GM19043 (cell line): ENCODE data around the gene EVI5.
A peak's percentile ranks its signal among the peaks of the same experiment; 100 is the strongest.
"Not testable (repeated sequence)": the region's sequence is repeated elsewhere in the genome, so short reads cannot be mapped to it uniquely, and the experiment has no call there.

Experiments used
- ATAC-seq: cut with Tn5 transposase; IDR thresholded peaks from one replicate; pipeline ENCODE4 v1.9.1; 2021; ENCODE audit warnings: low read depth; ENCODE audit not compliant: unreplicated experiment

EVI5 gene

DNA sequence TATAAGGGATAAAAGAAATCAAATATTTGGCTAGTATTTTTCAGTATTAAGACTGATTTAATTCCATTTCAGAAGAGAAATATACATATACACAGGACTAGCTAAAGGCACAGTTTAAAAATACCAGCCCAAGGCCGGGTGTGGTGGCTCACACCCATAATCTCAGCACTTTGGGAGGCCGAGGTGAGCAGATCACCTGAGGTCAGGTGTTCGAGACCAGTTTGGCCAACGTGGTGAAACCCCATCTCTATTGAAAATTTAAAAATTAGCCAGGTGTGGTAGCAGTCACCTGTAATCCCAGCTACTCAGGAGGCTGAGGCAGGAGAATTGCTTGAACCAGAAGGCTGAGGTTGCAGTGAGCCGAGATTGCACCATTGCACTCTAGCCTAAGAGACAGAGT is 200.1 kb downstream of the EVI5 start:
- ATAC-seq, result peak; percentile 8

DNA sequence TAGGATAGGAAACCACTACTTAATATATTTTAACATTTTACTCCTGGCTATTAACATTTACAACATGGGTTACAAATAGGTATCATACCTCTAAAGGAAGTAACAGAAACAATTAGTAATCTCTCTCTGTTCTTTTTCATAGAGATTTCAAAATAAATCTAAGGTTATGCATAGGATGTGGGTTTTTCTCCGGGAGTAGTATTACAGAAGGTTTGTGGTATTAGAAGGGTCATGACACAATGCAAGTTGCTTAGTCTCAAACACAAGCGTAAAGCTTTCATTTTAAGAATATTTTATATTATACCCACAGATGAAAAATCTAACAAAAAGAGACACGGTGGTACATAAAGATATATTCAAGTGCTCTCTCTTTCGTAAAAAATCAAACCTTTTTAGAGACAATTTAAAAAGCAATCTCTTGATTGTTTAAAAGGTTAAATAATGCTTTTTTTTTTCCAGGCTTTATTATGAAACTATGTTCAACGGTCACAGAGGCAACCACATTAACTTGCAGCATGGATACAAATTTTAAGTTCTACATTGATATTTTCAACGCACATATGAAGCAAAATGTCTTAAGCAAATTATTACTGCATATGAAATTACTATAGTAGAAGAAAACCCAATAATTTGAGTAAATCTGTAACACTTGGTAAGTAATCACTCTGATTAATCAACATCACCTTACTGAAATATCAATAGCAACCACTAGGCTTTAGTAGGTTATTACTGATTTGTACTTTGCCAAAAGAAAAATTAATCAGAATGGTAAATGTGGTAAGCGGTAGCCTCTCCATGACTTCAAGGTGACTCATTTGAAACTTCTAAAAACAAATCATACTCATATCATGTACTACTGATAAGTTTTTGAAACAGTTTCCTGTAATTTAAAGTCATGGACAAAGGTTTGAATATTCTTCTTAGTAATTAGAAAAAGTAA is 200.8 kb downstream of the EVI5 start:
- ATAC-seq, result peak; percentile 81

DNA sequence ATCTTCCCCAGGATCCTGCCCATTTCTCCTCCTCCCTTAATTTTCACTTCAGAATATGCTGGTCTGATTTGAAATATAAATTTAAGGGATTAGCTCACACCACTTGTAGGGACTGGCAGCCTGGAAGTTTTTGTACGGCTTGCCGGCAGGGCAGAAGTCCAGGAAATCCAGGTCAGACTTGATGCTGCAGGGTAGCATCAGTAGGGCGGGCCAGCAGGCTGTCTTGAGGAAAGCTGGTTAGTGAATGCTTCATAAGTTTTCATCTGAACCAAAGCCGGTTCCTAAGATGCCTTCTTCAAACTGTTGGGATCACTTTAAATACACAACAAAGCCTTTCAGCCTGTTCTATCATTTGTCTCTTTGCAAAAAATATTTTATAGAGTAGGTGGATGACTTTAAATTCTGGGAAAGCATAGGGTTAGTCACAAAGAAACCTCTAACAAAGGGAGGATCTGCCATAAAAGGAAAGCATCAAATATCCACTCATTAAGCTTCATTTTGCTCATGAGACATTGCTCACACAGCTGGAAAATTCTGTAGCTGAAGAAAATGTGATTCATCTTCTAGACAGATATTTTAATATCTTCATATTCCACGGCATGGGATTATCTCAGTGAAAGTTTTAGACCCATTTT is 207.5 kb downstream of the EVI5 start:
- no peak for ATAC-seq

DNA sequence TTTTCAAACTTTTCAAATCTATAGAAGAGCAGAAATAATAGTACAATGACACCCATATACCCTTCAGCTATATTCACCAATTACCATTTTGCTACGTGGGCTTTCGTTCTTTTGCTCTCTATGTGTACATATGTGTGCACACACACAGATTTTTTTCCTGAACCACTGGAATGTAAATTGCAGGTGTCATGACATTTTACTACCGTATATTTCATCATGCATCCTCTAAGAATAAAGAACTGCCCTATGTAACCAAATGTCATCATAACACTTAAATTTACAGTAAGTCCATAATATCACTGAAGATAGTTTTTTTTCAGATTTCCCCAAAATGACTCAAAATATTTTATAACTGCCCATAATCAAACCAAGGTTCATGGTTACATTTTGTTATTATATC is 209.8 kb downstream of the EVI5 start:
- no peak for ATAC-seq

DNA sequence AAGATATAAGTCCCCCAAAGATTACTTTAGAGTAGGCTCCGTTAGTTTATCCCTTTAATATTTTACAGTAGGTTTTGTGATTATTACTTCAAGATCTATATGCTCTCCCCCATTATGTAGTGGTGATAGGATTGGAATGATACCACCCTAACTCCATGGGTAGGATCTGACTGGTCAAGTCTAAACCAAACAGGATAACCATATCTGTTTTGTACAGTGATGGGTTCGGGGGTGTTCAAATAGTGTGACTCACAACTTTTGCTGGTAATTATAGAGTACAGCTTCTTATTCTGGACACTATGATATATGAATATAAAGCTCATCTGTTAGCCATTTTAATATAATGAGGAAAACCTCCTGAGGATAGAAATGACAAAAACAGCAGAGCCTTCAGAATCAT is 212.4 kb downstream of the EVI5 start:
- no peak for ATAC-seq

DNA sequence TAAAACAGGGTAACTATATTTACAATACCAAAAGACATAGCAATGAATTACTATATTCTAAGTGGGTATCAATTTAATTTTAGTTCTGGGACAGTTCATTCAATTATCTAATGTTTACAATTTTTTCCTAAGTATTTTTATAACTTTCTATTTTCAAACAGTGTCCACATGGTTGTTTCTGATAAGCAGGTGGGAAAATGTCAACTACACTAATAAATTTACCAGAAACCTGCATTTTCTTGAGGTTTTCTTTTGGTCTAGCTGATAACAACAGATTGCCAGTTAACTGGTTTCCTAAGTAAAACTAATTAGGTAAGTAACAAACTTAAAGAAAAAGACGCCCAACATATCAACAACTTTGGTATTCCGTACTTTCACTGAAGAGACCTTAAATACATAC is 213.3 kb downstream of the EVI5 start:
- ATAC-seq, result no peak

DNA sequence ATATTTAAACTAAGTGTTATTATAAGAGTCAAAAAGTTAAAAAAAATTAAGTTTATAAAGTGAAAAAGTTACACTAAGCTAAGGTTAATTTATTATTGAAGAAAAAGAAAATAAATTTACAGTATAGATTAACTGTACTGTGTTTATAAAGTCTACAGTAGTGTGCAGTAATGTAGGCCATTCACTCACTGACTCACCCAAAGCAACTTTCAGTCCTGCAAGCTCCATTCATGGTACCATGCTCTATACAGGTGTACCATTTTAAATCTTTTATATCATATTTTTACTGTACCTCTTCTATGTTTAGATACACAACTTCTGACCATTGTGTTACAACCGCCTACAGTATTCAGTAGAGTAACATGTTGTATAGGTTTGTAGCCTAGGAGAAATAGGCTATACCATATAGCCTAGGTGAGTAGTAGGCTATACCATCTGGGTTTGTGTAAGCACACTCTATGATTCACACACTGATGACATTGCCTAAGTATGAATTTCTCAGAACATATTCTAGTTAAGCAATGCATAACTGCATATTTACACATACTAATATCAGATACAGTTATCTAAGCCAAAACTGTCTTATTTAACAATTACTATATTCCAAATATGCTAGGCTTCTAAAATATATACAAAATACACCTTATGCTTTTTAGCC is 217.6 kb downstream of the EVI5 start:
- ATAC-seq, result no peak

DNA sequence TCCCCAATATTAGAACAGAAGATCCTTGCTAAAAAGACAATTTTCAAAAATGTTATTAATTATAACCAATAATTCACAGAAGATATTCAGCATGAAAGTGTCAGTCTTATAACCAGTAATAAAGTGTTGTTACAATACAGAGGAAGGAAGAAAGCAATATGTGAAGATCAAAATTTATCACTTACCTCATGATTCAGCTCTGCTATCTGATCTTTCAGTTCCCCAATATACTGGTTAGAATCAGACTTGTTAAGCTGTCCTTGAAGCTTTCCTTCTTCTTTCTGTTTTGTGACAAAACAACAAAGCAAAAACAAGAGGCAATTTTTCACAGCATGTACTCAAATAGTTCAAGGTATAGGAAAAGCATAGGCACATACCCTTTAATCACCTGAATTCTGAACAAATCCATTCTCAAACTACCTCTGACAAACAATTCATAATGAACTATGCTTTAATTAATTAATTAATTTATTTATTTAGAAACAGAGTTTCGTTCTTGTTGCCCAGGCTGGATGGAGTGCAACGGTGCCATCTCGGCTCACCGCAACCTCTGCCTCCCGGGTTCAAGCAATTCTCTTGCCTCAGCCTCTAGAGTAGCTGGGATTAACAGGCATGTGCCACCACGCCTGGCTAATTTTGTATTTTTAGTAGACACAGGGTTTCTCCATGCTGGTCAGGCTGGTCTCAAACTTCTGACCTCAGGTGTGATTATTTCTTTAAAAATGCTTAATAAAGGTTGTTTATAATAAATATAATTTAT is 221.3 kb downstream of the EVI5 start:
- peak; percentile 96 for ATAC-seq

DNA sequence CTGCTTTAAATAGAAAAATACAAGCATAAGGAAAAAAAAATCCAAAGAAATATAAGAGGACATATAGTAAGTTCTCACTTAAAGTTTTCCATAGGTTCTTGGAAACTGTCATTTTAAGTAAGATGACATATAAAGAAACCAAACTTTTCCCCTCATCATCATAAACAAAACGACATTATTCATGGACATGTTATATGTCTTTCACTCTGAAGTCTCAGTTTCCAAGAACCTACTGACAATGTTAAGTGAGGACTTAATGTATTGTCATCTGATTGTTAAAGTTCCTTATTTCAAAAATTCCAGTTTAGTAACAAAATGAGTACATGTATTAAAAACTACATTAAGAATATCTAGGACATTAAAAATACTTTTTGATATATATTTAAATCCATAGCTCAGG is 228.6 kb downstream of the EVI5 start:
- no peak for ATAC-seq

DNA sequence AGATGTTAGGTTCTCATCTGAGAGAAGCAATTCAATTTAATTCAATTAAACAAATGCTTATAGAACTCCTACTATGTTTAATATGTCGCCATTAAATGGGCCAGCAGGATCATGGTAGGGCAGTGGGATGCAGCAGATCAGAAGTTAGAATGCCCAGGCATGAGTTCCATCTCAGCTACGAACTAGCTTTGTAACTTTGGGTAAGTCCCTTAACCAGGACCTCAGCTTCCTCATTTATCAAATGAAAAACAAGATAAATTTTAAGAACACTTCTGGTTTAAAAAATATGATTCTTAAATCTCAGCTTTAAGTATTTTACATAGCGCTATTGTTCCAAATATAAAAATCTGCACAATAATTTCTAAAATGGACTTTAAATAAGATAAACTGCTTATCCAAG is 230.7 kb downstream of the EVI5 start:
- ATAC-seq, result no peak

DNA sequence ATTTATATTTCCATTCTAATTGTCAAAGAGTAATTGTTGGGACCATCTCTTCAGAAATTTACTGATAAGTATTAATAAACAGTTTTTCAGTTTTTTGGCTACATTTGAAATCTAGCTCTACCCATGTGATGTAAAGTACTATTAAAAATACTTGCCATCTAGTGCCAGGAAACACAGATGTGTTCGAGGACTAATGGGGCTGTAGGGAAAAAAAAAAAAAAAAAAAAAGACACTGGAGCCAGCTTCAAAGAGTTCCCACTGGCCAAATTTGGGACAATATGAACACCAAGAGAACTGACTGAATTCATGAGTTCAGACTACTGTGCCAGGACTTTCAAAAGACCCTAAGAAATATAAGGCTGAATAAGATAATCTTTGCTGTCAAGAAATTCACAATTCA is 233.0 kb downstream of the EVI5 start:
- ATAC-seq, result no peak

DNA sequence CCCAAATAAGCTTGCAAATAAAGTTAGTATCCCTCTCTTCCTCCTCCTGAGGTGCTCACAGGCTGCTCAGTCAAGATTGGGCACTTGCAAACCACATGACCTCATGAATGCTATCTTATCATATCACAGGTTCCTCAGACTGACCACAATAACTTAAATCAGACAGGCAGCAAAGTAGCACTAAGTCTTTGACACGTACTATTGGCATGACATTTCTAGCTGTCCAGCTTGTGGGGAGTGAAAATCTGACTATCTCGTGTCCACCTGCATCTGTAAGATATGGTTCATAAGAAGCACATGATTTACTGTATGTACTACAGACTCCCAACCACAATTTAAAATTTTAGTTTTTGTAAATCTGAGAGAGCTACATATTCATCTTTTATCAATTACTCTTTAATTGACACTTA is 240.1 kb downstream of the EVI5 start:
- ATAC-seq, result no peak

DNA sequence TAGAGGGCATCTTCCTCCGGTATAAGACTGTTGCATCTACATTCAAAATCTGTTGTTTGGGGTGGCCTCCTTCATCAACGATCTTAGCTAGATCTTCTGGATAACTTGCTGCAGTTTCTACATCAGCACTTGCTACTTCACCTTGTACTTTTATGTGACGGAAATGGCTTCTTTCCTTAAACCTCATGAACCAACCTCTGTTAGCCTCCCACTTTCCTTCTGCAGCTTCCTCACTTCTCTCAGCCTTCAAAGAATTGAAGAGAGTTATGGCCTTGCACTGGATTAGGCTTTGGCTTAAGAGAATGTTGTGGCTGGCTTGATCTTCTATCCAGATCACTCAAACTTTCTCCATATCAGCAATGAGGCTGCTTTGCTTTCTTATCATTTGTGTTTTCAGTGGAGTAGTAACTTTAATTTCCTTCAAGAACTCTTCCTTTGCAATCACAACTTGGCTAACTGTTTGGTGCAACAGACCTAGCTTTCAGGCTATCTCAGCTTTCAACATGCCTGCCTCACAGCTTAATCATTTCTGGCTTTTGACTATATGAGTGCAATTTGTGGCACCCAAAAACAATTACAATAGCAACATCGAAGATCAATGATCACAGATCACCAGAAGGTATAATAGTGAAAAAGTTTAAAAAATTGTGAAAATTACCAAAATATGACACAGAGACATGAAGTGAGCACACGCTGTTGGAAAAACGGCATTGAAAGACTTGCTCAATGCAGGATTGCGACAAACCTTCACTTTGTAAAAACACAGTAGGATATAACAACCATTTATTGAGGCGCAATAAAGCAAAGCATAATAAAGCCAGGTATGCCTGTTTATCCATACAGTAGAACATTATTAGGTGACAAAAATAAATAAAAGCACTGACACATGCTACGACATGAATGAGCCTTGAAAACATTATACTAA is 241.5 kb downstream of the EVI5 start:
- no peak for ATAC-seq

DNA sequence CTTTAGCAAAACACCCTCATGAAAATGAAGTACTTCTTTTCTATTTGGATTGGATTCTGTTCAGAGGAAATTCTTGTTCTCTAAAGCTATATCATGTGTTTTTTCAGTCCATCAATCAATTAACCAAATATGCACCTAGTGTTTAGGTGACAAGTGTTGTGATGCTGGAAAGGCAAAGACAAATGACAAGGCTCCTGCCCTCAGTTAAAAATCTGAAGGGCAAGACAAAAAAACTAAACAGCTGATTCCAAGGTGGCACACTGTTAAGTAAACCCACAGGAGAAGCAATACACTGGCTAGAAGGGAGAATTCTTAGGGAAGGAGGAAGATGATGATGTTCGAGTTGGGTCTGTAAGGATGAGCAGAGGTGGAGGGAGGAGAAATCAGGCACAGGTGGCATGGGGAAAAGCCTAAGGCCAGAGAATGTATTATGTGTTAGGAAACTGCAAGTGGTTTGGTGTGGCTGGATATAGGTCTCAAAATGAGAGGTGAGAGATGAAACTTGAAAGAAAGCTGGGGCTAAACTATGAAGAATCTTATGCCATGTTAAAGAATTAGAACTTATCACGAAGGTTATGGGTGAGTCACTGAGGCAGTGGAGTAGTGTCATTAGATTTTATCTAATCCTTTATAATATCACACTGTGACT is 246.4 kb downstream of the EVI5 start:
- ATAC-seq, result peak; percentile 49

DNA sequence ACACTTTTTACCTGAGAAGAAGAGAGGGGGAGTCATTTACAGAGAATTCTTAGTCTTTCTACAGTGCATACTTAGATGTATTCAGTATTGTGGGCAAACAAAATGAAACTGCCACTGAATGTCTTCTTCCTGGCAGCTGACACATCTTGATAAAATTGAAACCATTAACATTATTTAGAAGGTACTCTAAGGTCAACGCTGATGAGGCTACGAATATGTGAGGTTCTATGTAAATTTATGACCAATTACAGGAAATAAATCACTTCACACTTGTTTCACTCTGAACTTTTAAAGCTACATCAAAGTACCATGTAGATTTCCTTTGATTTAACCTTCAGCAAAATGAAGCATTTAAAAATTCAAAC is 246.9 kb downstream of the EVI5 start:
- ATAC-seq, result peak; percentile 68

DNA sequence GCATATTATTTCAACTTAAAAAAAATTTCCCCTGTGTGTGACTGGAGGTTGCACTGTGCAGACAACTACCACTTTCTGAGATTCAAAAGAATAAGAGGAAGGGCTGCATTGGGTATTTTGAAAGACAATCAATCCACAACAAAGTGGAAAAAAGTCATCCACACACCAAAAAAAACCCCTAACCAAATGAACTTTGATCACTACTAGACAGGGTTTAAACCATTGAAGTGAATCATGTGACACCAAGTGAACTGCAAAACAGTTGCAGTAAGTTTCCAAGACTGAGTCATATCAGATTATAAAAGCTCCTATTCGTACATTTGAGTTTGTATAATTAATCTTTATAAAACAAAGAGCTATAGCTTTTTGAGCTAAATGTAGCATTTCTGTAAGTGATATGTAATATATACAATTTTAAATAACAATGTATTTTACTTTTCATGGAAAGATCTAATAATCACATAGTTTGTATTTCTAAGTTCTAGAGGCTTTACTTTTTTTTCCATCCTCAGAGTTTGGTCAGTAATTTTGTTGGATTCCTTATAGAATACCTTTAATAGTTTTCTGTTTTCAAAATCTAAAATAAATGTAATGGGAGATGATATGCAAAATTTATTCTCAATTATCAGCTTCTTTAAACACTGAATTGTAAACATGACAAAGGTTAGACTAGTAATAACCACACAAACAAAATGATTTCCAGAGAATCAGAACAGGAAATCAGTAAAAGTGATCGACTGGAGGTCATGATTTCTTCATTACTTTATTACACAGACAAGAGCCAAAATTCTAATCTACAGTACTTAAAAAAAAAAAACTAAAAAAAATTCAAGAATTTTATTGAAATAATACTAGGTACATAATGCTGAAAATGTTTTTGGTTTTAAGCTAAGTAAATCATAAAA is 247.7 kb downstream of the EVI5 start:
- ATAC-seq, result peak; percentile 43

DNA sequence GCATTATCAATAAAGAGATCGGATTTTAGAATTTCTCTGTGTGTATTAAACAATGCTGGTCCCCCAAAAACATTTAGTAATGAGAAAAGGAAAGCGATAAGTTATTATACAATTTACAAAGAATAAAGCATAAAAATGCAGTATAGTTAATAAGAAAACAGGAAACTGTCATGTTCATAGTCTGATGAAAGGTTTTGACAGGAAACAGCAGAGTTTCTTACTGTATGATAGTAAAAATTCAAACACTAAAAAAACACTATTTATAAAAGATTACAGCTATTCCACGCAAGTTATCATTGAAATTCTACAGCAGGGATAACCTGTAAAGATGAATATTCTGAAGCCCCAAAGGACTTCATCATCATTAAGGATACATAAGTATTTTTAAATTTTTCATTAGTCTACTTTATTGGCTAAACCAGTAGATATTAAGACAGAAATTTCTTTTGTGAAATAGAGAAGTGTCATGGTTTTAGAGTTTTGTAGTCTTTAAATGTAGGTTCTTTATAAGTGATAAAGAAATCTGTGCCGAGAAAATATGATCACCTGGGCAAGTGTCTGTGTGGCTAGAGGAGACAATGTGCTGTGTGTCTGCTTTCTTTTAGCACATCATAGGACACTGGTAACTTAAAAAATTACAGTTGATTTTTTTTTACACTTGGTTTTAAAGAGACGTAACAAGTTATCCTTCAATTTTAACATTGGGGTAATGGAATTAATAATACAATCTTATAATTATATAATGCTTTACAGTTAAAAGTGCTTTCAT is 248.5 kb downstream of the EVI5 start:
- no peak for ATAC-seq

DNA sequence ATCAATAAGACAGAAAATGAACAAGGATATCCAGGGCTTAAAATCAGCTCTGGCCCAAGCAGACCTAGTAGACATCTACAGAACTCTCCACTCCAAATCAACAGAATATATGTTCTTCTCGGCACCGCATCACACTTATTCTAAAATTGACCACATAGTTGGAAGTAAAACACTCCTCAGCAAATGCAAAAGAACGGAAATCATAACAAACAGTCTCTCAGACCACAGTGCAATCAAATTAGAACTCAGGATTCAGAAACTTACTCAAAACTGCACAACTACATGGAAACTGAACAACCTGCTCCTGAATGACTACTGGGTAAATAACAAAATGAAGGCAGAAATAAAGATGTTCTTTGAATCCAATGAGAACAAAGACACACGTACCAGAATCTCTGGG is 252.5 kb downstream of the EVI5 start:
- ATAC-seq, result not testable (repeated sequence)
